Esophagus muscularis mucosa (tissue), 4 donors: ENCODE measurements around the gene HMGN2. TPM values are rescaled to one million over a fixed set of nuclear protein-coding genes. Genes with fewer than 3 reads are reported as not detected.
A peak's percentile ranks its signal among the peaks of the same experiment; 100 is the strongest.
"Not testable (repeated sequence)": the region's sequence is repeated elsewhere in the genome, so short reads cannot be mapped to it uniquely, and the experiment has no call there.

Experiments used
- DNase-seq: peaks from one replicate; pipeline ENCODE4 v3.0.0-alpha.2; 2017; ENCODE audit errors: extremely low spot score
- H3K27ac ChIP-seq, 4 donors: fragments of 200-600 bp; sonication (generic); replicated peaks in 1 of 4; 1 replicate in 3 of 4; 2 replicates in 1 of 4; pipeline ENCODE4 v1.5.1; 2016 to 2019; ENCODE audit warnings: mild to moderate bottlenecking in 1 of 4
- H3K27me3 ChIP-seq, 4 donors: fragments of 200-600 bp; sonication (generic); one replicate each; pipeline versions ENCODE4 v1.5.1 to v1.6.0; 2016 to 2019
- H3K36me3 ChIP-seq, 4 donors: fragments of 200-600 bp; sonication (generic); one replicate each; pipeline ENCODE4 v1.5.1; 2016 to 2019
- H3K4me1 ChIP-seq, 4 donors: fragments of 200-600 bp; sonication (generic); one replicate each; pipeline ENCODE4 v1.5.1; 2016 to 2019
- H3K4me3 ChIP-seq, 4 donors: fragments of 200-600 bp; sonication (generic); 1 replicate in 2 of 4; 2 replicates in 2 of 4; pipeline ENCODE4 v1.5.1; 2016 to 2019; ENCODE audit warnings: mild to moderate bottlenecking in 4 of 4, moderate library complexity in 1 of 4
- H3K9me3 ChIP-seq, 4 donors: fragments of 200-600 bp; sonication (generic); 1 replicate in 3 of 4; 2 replicates in 1 of 4; pipeline ENCODE4 v1.5.1; 2016 to 2019
- EP300 ChIP-seq: sonication (generic); formaldehyde crosslinking; IDR thresholded peaks from one replicate; pipeline ENCODE4 v1.6.1; 2017; ENCODE audit warnings: antibody characterized with exemption
- POLR2A ChIP-seq: fragments of 450-650 bp; IDR thresholded peaks from one replicate; pipeline ENCODE4 v1.6.1; 2017; ENCODE audit warnings: antibody characterized with exemption, moderate library complexity, mild to moderate bottlenecking, low read depth
- POLR2AphosphoS5 ChIP-seq, 2 donors: sonication (generic); formaldehyde crosslinking; IDR thresholded peaks; one replicate each; pipeline ENCODE4 v1.6.1; 2017; ENCODE audit warnings: antibody characterized with exemption in 2 of 2
- WGBS: methylation state at CpG from one replicate; pipeline ENCODE4 v1.1.5; 2018; 5-methylcytosine and 5-hydroxymethylcytosine counted together
- intact Hi-C: fragments of 100-400 bp; cut with DNase I; formaldehyde crosslinking; loops from one replicate; pipeline ENCODE4 v1.15.1; 2023
- total RNA-seq, 4 donors: library from RNA; depleted of rRNA; stranded (reverse); fragments of >200 nt; gene quantifications; one replicate each; pipeline versions ENCODE4 v1.1.0 to v1.2.1, GENCODE V29; 2016
- TF ChIP-seq, protein P1 (sequence below), 3 experiments: fragments of 200-600 bp in 2 of 3; fragments of 450-650 bp in 1 of 3; sonication (generic) in 2 of 3; IDR thresholded peaks; one replicate each; pipeline ENCODE4 v1.5.1; 2017 to 2019; ENCODE audit warnings: antibody characterized with exemption in 3 of 3, mild to moderate bottlenecking in 2 of 3, moderate library complexity in 1 of 3

The HMGN2 gene
- total RNA-seq, 4 donors from 2014 or later = 124 to 263 (median 189) TPM

GRCh38 chr1:26496861-26497260 lies 24.6 kb downstream of the HMGN2 start:
- no peak for TF ChIP-seq POLR2AphosphoS5 (IDR thresholded peaks at IDR 0.05)
- no peak for TF ChIP-seq POLR2A
- TF ChIP-seq EP300 = no peak
- TF ChIP-seq, protein P1, sequence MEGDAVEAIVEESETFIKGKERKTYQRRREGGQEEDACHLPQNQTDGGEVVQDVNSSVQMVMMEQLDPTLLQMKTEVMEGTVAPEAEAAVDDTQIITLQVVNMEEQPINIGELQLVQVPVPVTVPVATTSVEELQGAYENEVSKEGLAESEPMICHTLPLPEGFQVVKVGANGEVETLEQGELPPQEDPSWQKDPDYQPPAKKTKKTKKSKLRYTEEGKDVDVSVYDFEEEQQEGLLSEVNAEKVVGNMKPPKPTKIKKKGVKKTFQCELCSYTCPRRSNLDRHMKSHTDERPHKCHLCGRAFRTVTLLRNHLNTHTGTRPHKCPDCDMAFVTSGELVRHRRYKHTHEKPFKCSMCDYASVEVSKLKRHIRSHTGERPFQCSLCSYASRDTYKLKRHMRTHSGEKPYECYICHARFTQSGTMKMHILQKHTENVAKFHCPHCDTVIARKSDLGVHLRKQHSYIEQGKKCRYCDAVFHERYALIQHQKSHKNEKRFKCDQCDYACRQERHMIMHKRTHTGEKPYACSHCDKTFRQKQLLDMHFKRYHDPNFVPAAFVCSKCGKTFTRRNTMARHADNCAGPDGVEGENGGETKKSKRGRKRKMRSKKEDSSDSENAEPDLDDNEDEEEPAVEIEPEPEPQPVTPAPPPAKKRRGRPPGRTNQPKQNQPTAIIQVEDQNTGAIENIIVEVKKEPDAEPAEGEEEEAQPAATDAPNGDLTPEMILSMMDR (IDR thresholded peaks at IDR 0.05) = no peak

GRCh38 chr1:26498894-26499293 lies 26.7 kb downstream of the HMGN2 start:
- TF ChIP-seq POLR2AphosphoS5 (IDR thresholded peaks at IDR 0.05) (no peak), POLR2A (no peak), EP300 (no peak)
- TF ChIP-seq, protein P1 (IDR thresholded peaks at IDR 0.05) = no peak
- WGBS = 95% methylated on average over 7 of the region's 7 CpGs
- no peak for DNase-seq
- Histone ChIP-seq H3K27ac (no peak overlapping the region), H3K4me1 (peaks cover 10 to 23% (median 21%) of the 10 kb centered on the region in 4 donors), H3K9me3 (no peaks in the 10 kb centered on the region), H3K36me3 (no peaks in the 10 kb centered on the region), H3K4me3 (no peak overlapping the region), H3K27me3 (no peaks in the 10 kb centered on the region)
- intact Hi-C loops = loop anchor here (10.0 kb wide), 1 partner anchor 96 kb away; no protein-coding TSS in a partner anchor

More at GRCh38 chr1:26496861-26497260, 24.6 kb downstream of the HMGN2 start:
- intact Hi-C loops = loop anchor here (10.0 kb wide), 1 partner anchor 98 kb away; no protein-coding TSS in a partner anchor
- no peak overlapping the region for H3K27ac ChIP-seq
- H3K4me1 ChIP-seq = peaks cover 10 to 23% (median 20%) of the 10 kb centered on the region in 4 donors
- no peak for DNase-seq
- WGBS = 44% methylated on average over 4 of the region's 4 CpGs
- H3K36me3 ChIP-seq = no peaks in the 10 kb centered on the region
- no peaks in the 10 kb centered on the region for H3K9me3 ChIP-seq
- no peak overlapping the region for H3K4me3 ChIP-seq
- no peaks in the 10 kb centered on the region for H3K27me3 ChIP-seq

DNA sequence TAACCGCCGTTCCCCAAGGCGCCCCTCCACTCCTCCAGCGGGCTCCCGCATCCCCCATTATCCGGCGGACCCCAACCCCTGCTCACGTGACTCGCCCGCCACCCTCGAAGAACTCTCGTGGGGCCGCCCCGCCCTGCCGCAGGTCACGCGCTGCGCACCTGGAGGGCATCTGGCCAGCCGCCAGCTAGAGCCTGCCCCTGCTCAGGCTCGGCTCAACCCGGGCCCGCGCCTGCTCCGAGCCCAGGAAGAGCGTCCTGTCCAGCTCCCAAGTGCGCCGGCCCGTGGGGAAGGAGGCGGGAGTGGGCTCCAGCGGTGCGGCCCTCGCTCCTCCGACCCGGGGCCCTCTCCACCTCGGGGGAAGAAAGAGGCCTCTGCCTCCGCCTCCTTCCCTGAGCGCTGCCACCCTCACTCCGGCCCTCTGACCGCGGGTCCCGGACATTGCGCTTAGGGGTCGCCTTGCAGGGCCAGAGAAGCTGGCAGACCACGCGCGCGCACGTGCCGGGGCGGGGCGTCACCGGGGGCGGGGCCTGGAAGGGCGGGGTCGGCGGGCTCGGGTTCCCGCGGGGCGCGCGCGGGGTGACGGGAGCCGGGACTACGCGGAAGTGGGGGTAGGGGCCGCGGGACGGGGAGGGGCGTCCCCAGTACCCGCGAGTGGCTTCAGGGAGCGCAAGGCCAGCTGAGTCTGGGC lies 28.4 kb downstream of the HMGN2 start:
- Histone ChIP-seq H3K9me3 (no peaks in the 10 kb centered on the region), H3K4me3 (peak overlapping the region; percentile 68 to 85 (median 72)), H3K27me3 (no peaks in the 10 kb centered on the region), H3K27ac (peak overlapping the region; percentile 89 to 93 (median 90)), H3K4me1 (peaks cover 10 to 23% (median 21%) of the 10 kb centered on the region in 4 donors), H3K36me3 (no peaks in the 10 kb centered on the region)
- 0% methylated on average over 20 of the region's 74 CpGs for WGBS
- intact Hi-C loops = loop anchor here (5.0 kb wide), 1 partner anchor 292 kb away; no protein-coding TSS in a partner anchor
- peak; percentile 95 for DNase-seq
- TF ChIP-seq EP300 = no peak
- peak; percentile 42 to 85 for TF ChIP-seq POLR2AphosphoS5 (IDR thresholded peaks at IDR 0.05)
- TF ChIP-seq, protein P1 (IDR thresholded peaks at IDR 0.05) = peak in 1 of 3 experiments; percentile 20
- peak; percentile 18 for TF ChIP-seq POLR2A

DNA sequence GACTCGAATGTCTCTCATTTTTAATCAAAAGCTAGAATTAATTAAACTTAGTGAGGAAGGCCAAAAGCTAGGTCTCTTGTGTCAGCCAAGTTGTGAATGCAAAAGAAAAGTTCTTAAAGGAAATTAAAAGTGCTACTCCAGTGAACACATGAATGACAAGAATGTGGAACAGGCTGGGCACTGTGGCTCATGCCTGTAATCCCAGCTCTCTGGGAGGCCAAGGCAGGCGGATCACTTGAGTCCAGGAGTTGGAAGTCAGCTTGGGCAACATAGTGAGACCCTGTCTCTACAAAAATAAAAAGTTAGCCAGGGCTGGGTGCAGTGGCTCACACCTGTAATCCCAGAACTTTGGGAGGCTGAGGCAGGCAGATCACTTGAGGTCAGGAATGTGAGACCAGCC lies 38.5 kb downstream of the HMGN2 start:
- H3K27me3 ChIP-seq, H3K9me3 ChIP-seq, H3K36me3 ChIP-seq, H3K4me3 ChIP-seq, intact Hi-C loops, DNase-seq, H3K27ac ChIP-seq, H3K4me1 ChIP-seq: not testable (repeated sequence)
- 64% methylated on average over 2 of the region's 2 CpGs for WGBS

GRCh38 chr1:26515836-26516235 lies 43.6 kb downstream of the HMGN2 start:
- H3K4me3 ChIP-seq, DNase-seq, H3K27ac ChIP-seq, H3K27me3 ChIP-seq, H3K4me1 ChIP-seq, H3K36me3 ChIP-seq, H3K9me3 ChIP-seq, intact Hi-C loops: not testable (repeated sequence)
- 93% methylated on average over 4 of the region's 4 CpGs for WGBS
